GM19324 (cell line): Measurements from ENCODE around the gene ZNRF4.
"Not testable (repeated sequence)": the region's sequence is repeated elsewhere in the genome, so short reads cannot be mapped to it uniquely, and the experiment has no call there.

Experiments
- ATAC-seq: cut with Tn5 transposase; IDR thresholded peaks from one replicate; pipeline ENCODE4 v1.9.1; 2021; ENCODE audit warnings: mild to moderate bottlenecking, moderate library complexity; ENCODE audit not compliant: unreplicated experiment, low FRiP score

Gene ZNRF4

GRCh38 chr19:5455367-5456129 lies at the start of gene ZNRF4:
TSS of gene ZNRF4 (plus strand) at chr19:5455417. CDS start at chr19:5455492, 75 bp downstream.
- ATAC-seq = no peak

- ATAC-seq = not testable (repeated sequence)
These were observed 49.0 kb upstream of the ZNRF4 start for GRCh38 chr19:5406198-5406597.

GRCh38 chr19:5406816-5407215 lies 48.4 kb upstream of the ZNRF4 start:
- ATAC-seq = no peak

GRCh38 chr19:5407356-5407755 lies 47.9 kb upstream of the ZNRF4 start:
- ATAC-seq = no peak

- no peak for ATAC-seq
These were observed 37.5 kb upstream of the ZNRF4 start for GRCh38 chr19:5417495-5418436.

GRCh38 chr19:5418677-5419076 lies 36.5 kb upstream of the ZNRF4 start:
- ATAC-seq = no peak

- no peak for ATAC-seq
These were observed 34.3 kb upstream of the ZNRF4 start for GRCh38 chr19:5420953-5421352.

GRCh38 chr19:5423567-5424125 lies 31.6 kb upstream of the ZNRF4 start:
- no peak for ATAC-seq

GRCh38 chr19:5424192-5424973 lies 30.8 kb upstream of the ZNRF4 start:
- ATAC-seq = no peak

- ATAC-seq = no peak
These were observed 30.0 kb upstream of the ZNRF4 start for GRCh38 chr19:5425260-5425659.

GRCh38 chr19:5430237-5430636 lies 25.0 kb upstream of the ZNRF4 start:
- no peak for ATAC-seq

GRCh38 chr19:5432687-5433086 lies 22.5 kb upstream of the ZNRF4 start:
- ATAC-seq = no peak

- ATAC-seq = no peak
These were observed 20.8 kb upstream of the ZNRF4 start for GRCh38 chr19:5434351-5434917.

GRCh38 chr19:5434970-5435641 lies 20.1 kb upstream of the ZNRF4 start:
- no peak for ATAC-seq

GRCh38 chr19:5435642-5436017 lies 19.6 kb upstream of the ZNRF4 start:
- no peak for ATAC-seq

GRCh38 chr19:5436106-5436947 lies 18.9 kb upstream of the ZNRF4 start:
- ATAC-seq = no peak

GRCh38 chr19:5436948-5437306 lies 18.3 kb upstream of the ZNRF4 start:
- no peak for ATAC-seq

- not testable (repeated sequence) for ATAC-seq
These were observed 16.5 kb upstream of the ZNRF4 start for GRCh38 chr19:5438756-5439155.

GRCh38 chr19:5439452-5439851 lies 15.8 kb upstream of the ZNRF4 start:
- ATAC-seq = no peak
